Esophagus squamous epithelium (tissue), 4 donors: Measurements from ENCODE around the gene SEC14L5.

Experiments used
- CTCF ChIP-seq, 6 experiments: fragments of 450-650 bp in 4 of 6; fragments of 200-600 bp in 2 of 6; sonication (generic) in 2 of 6; IDR thresholded peaks; one replicate each; pipeline ENCODE4 v1.5.1; 2016 to 2019; ENCODE audit warnings: antibody characterized with exemption in 6 of 6, mild to moderate bottlenecking in 4 of 6, moderate library complexity in 4 of 6
- POLR2A ChIP-seq, 4 donors: fragments of 450-650 bp; IDR thresholded peaks; one replicate each; pipeline ENCODE4 v1.6.1; 2017; ENCODE audit warnings: antibody characterized with exemption in 4 of 4, mild to moderate bottlenecking in 4 of 4, moderate library complexity in 3 of 4

GRCh38 chr16:5058476-5058875 lies 100.3 kb downstream of the SEC14L5 start:
- no peak for TF ChIP-seq CTCF (IDR thresholded peaks at IDR 0.05)
- no peak for TF ChIP-seq POLR2A (IDR thresholded peaks at IDR 0.05)
